GM19395 (cell line): ENCODE results near the gene GNAS.

Experiments used
- ATAC-seq: cut with Tn5 transposase; IDR thresholded peaks from one replicate; pipeline ENCODE4 v1.9.1; 2021; ENCODE audit warnings: mild to moderate bottlenecking, moderate library complexity; ENCODE audit not compliant: unreplicated experiment

The GNAS gene

GRCh38 chr20:58895448-58896180, 43.1 kb downstream of the GNAS start:
- ATAC-seq = no peak

DNA sequence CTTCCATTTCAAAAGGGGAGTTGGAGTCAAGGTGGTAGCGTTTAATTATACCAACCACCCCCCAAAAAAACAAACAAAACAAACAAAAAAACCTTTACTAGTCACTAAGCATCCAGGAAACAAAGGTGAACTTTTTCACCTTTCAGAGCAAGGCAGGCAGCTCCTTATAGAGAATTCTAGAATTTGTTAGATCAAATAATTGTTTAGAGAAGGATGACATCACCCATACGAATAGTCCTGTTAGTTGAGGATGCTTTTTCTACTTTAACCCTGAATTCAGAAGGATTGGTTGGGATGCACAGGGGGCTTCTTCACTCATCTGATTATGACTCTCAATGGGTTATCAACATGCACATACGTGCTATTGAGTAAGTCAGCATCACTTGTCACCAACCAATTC, 44.3 kb downstream of the GNAS start:
- no peak for ATAC-seq

DNA sequence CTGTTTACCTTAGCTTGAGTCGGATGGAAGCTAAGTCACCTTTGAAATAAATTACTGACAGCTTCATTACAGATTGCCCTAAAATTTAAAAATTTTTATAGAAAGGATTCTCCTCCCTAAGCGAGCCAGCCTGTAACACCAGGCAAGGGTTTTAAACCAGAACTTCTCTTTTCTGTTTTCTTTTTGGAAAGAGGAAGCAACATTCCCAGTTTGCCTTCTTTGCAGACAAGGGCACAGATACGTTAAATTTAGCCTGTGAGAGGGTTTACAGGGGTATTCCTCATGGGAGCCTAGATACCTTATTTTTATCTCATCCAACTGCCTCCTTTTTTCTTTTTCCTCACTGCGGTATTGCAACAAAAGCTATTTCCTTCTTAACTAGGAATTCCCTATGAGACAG, 45.0 kb downstream of the GNAS start:
- ATAC-seq = no peak

DNA sequence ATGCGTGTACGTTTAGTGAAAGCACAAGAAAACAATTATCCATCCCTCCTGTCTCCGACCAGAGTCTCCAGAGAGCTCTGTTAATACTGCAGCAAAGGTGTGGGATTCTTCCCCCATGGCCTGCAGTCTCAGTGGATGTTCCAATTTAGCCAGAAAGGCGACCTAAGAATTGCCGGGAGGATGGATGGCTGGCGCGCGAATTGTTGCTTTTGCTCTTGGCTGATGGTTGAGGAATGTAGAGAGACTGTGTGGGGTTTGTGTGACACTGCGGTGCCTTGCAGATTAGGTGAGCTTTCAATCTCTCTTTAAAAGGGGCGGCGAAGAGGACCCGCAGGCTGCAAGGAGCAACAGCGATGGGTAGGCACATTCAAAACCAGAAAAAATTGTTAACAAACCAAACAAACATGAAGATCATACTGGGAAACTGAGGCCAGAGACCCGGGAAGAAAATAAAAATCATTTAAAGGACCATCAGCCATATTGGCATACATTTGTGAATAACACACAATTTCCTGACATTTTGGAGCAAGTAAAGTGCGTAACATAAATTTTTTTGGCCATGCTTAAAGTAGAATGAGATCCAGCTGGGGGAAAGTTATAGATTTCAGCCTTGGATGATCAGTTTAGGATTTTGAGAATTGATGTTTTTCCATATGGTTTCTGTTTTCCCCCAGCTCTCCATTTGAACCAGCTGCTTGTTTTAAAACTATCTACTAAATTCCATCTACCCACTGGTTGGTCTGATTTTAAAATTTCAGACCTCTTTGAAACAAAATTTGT, 46.3 kb downstream of the GNAS start:
- no peak for ATAC-seq

DNA sequence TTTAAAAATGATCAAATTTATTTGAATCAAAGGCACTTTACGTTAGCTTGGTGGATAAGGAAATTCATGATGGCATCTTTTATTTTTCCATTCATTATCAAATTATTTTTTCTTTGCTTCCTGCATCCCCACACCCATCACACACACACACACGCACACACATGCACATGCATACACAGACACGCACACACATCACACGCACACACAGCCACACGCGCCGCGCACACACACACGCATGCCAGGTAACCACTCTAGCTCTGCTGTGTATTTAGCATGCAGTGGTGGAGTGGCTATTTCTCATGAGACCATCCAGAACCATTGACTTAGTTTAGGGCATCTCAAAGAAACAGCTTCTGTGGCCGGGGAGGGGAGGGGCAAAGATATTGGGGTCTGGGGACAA, 47.0 kb downstream of the GNAS start:
- ATAC-seq = no peak

DNA sequence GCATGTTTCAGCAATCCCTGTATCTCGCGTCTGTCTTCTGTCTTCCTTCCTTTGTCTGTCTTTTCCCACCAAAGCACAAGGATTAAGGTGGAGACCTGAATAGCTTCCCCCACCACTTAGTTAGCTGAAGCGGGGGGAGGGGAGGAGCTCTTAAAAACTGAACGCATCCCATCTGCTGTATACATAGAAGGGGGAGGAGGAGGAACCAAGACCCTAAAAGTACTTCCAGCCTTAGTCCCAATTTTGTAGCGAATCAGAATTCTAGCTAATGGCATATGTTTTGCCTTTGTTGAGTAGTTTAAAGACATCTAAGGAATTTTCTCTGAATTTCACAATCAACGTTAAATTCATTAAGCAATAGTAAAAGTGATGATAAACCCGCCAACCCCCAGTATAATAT, 47.9 kb downstream of the GNAS start:
- ATAC-seq = no peak

- no peak for ATAC-seq
Measured at GRCh38 chr20:58901488-58902402, 49.2 kb downstream of the GNAS start.

DNA sequence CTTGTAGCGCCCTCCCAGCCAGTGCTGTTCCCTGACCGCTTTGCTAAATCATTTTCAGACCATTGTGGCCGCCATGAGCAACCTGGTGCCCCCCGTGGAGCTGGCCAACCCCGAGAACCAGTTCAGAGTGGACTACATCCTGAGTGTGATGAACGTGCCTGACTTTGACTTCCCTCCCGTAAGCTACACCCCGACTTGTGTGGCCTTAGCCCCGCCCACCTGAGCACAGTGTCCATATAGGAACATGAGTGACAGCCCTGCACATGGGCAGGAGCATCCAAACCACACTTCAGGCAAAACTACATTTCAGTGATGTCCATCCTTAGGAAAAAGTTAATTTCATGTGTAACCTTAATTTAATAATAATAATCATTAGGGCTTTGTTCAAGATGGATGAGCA, 51.1 kb downstream of the GNAS start:
- ATAC-seq = no peak

DNA sequence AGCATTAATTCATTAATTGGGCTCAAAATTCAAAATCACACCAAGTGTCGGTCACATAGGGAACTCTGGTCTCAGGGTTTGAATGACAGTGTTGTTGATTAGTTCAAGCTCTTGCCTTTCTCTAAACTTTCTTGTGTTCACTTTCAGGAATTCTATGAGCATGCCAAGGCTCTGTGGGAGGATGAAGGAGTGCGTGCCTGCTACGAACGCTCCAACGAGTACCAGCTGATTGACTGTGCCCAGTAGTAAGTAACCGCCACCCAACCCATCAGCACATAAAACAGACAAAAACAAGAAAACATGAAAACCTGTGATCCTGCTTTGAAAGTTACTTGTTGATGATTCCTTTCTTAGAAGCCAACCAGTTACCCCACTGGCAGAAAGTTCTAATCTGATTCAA, 52.7 kb downstream of the GNAS start:
- ATAC-seq = no peak

GRCh38 chr20:58906111-58906510, 53.6 kb downstream of the GNAS start:
- no peak for ATAC-seq

GRCh38 chr20:58906894-58907293, 54.4 kb downstream of the GNAS start:
- no peak for ATAC-seq

GRCh38 chr20:58907320-58908137, 55.0 kb downstream of the GNAS start:
- peak; percentile 88 for ATAC-seq

DNA sequence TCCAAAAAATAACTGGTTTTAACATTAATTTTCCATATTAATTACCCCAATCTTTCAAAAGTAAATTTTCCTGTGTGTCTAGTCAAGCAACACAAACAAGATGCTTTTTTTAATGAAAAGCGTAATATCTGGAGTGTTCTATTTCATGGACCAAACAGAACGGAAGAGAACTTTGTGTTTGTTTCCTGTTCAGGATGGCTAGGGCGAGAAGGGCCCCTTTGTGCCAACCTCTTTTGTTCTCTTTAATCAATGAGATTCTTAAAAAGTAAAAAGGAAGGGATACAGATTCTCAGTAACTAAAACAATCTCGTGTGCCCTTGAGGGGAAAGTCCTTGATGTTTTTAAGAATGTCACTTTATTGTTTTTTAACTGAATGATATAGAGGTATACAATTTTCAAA, 55.7 kb downstream of the GNAS start:
- peak; percentile 32 for ATAC-seq

GRCh38 chr20:58908941-58909340, 56.4 kb downstream of the GNAS start:
- no peak for ATAC-seq

DNA sequence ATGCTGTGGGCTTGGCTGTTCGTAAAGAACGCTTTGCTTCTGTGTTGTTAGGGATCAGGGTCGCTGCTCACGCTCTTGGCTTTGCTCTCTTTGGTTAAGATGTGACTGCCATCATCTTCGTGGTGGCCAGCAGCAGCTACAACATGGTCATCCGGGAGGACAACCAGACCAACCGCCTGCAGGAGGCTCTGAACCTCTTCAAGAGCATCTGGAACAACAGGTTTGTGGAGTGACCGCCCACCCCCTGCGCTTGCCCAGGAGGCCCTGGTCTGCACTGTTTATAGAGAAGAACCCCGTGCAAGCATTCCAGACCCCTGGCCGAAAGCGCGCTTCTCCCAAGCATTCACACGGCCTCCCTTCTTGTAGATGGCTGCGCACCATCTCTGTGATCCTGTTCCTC, 57.1 kb downstream of the GNAS start:
- ATAC-seq = no peak

- ATAC-seq = no peak
Measured at GRCh38 chr20:58910473-58910872, 58.0 kb downstream of the GNAS start.

DNA sequence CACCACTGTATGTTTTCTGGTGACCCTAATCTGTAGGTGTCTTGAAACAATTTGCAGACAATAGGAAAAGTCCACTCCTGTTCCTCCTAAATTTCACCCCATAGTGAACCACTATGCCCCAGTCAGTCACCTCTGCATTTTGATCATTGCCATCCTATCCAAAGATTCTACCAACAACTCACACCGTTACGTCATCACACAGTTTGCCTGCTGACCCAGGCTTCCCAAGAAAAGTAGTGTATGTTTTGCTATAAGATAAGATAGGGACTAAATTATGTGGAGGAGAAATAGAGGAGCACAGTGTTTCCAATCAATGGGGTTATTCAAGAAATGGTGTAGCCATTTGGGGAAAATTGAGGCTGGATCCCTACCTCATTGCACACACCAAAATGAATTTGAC, 58.8 kb downstream of the GNAS start:
- ATAC-seq = no peak

DNA sequence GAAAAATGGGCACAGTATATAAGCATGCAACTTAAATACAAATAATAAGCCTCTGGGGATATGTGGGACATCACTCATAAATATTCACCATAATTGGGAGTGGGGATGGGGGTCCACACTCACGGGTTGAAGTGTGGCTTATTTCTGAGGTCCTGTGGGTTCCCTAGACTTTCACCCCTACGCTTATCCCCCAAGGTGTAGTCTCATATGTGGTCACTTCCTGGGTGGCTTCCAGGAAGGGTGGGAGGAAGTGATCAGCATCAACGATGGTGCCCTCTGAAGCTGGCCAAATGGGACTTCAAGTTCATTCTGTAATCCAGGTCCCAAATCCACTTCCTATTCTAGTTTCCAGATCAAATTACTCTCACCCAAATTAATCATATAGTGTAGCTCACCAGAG, 59.5 kb downstream of the GNAS start:
- no peak for ATAC-seq

- ATAC-seq = no peak
Measured at GRCh38 chr20:58913079-58913478, 60.6 kb downstream of the GNAS start.

GRCh38 chr20:58918621-58919020, 66.1 kb downstream of the GNAS start:
- no peak for ATAC-seq

DNA sequence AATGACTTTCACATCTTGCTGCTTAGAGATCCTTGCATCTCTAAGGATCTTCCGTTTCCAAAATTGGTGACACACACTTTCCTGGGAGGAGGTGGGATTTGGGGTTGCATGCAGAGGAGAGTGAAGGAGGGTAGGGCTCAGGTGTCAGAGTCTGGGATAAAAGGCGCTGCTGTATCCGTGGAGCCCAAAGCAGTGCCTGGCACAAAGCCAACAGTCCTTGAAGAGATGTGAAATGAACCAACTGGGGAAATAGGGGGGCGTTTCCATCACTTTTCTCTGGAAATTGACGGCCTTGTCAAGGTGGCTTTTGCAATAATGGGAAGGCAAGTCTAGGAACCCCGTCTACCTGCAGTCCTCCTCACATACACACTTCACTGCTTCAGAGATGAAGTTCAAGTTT, 69.0 kb downstream of the GNAS start:
- no peak for ATAC-seq
